Bronchial epithelial cell (primary cell): ENCODE results near the gene PGLYRP2. TPM values are rescaled to one million over a fixed set of nuclear protein-coding genes. Genes with fewer than 3 reads are reported as not detected.

Source experiments
- DNase-seq: peaks from one replicate; pipeline ENCODE4 v3.0.0-alpha.2; 2010; ENCODE audit warnings: low read depth
- FAIRE-seq: peaks from 2 replicates; lab custom pipeline; 2011; peaks lifted over from hg19 to GRCh38; lab: Jason Lieb, UNC
- H3K27me3 ChIP-seq: 2 replicates; pipeline ENCODE4 v1.5.1; 2011; ENCODE audit warnings: low read length; ENCODE audit not compliant: control insufficient read depth, insufficient read depth
- H3K36me3 ChIP-seq: 2 replicates; pipeline ENCODE4 v1.5.1; 2011; ENCODE audit warnings: low read length; ENCODE audit not compliant: control insufficient read depth, insufficient read depth
- H3K4me3 ChIP-seq: 2 replicates; pipeline ENCODE4 v1.5.1; 2011; ENCODE audit warnings: mild to moderate bottlenecking, low read depth, low read length, control low read depth
- total RNA-seq: library from RNA; depleted of rRNA; stranded (reverse); fragments of >200 nt; gene quantifications from 2 replicates; pipeline ENCODE4 v1.2.1, GENCODE V29; 2014
- TF ChIP-seq, protein P1 (sequence below): IDR thresholded peaks from 2 replicates; pipeline ENCODE4 v1.5.1; 2011; ENCODE audit warnings: mild to moderate bottlenecking, moderate library complexity, low read length, control low read depth, inconsistent platforms; ENCODE audit not compliant: insufficient read depth, severe bottlenecking

Gene PGLYRP2
- total RNA-seq, 1 donor from 2014 or later, result not detected

DNA sequence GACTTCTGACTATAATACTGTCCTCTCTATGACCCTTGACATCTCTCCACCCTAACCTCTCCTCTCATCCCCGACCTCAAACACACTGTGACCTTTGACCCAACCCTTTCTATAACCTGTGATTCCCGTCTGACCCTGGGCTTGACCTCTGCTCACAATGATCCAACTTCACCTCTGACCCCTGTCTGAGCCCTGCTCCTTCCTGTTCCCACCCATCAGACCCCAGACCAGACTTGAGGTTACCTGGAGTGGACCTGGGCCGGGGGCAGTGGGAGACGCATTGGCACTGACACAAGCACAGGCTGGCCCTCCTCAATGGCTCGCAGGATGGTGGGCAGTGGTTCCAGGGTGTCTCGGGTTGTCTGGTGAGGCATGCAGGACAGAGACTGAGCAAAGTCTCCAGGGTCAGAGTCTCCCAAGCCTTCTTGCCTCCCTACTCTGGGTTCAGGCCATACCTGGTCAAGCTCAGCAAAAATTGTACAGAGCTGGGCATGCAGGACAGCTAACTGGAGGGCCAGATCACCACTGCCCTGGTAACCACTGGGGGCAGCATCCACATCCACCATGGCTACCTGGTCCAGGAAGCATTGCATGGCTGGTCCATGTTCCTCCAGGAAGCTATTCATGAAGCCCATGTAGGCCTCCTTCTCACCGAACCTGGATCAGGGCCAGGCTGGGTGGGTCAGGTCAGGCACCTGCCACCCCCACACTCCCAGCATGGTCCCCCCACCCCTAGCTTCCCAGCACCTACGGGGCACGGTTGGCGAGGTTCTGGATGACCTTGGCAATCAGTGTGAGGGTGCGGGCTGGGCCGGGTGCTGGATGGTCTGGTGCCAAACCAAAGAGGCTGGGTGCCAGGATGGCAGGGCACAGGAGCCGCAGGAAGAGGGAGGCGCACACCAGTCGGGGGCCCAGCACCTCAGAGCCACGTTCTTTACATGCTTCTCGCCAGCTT, 25.1 kb downstream of the PGLYRP2 start:
- Histone ChIP-seq H3K36me3 (no peaks in the 10 kb centered on the region), H3K27me3 (peaks cover 17% of the 10 kb centered on the region), H3K4me3 (no peak overlapping the region)
- FAIRE-seq (no peak), DNase-seq (no peak)
- TF ChIP-seq, protein P1, sequence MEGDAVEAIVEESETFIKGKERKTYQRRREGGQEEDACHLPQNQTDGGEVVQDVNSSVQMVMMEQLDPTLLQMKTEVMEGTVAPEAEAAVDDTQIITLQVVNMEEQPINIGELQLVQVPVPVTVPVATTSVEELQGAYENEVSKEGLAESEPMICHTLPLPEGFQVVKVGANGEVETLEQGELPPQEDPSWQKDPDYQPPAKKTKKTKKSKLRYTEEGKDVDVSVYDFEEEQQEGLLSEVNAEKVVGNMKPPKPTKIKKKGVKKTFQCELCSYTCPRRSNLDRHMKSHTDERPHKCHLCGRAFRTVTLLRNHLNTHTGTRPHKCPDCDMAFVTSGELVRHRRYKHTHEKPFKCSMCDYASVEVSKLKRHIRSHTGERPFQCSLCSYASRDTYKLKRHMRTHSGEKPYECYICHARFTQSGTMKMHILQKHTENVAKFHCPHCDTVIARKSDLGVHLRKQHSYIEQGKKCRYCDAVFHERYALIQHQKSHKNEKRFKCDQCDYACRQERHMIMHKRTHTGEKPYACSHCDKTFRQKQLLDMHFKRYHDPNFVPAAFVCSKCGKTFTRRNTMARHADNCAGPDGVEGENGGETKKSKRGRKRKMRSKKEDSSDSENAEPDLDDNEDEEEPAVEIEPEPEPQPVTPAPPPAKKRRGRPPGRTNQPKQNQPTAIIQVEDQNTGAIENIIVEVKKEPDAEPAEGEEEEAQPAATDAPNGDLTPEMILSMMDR, result peak; percentile 23

DNA sequence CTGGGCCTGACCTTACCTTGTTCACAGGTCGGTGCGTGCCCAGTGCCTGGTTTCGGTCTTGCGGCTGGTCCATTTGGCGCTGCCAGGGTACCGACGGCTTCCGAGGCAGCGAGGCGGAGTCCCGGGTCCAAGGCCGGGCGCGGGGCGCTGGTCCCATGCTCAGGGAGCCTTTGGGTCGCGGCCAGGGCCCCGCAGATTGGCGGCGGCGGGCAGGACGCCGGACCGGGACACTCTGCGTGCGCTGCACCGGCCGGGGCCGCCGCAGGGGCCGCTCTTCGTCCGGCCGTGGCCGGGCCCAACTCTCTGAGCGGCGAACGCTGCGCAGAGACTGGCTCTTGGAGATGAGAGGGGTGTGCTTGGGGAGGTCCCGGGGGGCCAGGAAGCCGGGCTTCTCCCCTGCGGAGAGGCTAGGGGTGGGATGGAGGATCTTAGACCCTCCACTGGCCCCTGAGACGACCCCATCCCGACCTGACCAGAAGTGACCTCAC, 26.2 kb downstream of the PGLYRP2 start:
- no peak for FAIRE-seq

DNA sequence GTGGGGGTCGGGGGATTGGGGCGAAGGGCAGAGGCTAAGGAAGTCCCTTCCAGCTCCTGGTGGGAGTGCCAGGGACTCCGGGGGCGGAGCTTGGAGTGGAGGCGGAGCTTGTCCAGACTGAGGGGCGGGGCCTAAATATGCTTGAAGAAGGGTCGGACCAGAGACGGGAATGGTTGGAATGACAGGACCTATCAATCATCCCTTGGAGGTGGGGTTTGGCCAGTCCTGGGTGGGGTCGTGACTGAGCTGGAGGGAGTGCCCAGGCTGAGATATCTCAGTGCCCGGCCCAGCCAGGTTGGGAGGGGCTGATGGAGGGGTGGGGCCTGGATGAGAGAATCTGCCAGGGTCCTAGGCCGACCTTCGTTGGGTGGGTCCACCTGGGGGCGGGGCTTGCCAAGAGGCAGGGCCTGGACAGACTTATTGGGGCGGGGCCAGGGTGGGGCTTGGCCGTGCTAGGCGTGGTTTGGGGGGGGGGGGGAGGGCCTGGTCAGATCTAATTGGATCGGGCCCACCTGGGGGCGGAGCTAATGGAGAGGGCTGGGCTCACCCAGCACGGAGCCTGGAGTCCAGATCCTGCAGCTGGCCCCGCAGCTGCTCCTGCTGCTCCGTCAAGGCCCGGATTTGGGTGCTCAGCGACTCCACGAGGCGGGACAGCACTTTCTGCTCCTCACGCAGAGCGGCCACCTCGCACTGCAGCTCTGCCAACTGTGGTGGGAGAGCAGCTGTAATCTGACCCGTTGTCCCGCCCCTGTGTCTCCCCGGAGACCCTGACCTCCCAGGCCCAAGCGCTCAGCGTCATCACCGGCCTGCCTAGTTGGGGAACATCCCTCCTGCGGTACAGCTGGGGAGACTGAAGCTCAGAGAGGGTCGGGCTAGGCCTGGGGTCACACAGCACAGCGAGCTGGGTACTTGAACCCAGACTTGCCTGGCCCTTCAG, 26.9 kb downstream of the PGLYRP2 start:
- TF ChIP-seq, protein P1, result no peak
- H3K36me3 ChIP-seq, result no peaks in the 10 kb centered on the region
- peak; percentile 65 for DNase-seq
- peak overlapping the region; percentile 30 for H3K4me3 ChIP-seq
- H3K27me3 ChIP-seq, result peaks cover 9% of the 10 kb centered on the region
- FAIRE-seq, result no peak

More for the DNA sequence above, 26.2 kb downstream of the PGLYRP2 start:
- Histone ChIP-seq H3K4me3 (peak overlapping the region; percentile 30), H3K36me3 (no peaks in the 10 kb centered on the region), H3K27me3 (peaks cover 14% of the 10 kb centered on the region)
- DNase-seq, result no peak
- TF ChIP-seq, protein P1, result peak; percentile 40

DNA sequence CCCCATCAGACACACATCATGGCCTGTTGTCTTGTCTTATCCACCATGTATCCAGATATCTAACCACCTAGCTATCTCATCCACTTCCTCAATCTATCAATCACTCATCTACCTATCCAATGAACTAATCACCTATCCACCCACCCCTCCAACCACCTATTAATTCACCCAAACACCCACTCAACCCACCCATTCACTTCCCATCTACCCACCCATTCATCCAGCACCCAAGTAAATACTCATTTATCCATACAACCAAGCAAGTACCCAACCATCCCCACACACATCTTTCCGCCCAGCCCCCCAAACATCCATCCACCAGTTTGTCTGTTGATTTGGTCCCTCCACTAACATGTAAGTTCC, 28.8 kb downstream of the PGLYRP2 start:
- DNase-seq (no peak), FAIRE-seq (no peak)
- TF ChIP-seq, protein P1, result no peak
- Histone ChIP-seq H3K36me3 (no peaks in the 10 kb centered on the region), H3K4me3 (no peak overlapping the region), H3K27me3 (peaks cover 3% of the 10 kb centered on the region)

DNA sequence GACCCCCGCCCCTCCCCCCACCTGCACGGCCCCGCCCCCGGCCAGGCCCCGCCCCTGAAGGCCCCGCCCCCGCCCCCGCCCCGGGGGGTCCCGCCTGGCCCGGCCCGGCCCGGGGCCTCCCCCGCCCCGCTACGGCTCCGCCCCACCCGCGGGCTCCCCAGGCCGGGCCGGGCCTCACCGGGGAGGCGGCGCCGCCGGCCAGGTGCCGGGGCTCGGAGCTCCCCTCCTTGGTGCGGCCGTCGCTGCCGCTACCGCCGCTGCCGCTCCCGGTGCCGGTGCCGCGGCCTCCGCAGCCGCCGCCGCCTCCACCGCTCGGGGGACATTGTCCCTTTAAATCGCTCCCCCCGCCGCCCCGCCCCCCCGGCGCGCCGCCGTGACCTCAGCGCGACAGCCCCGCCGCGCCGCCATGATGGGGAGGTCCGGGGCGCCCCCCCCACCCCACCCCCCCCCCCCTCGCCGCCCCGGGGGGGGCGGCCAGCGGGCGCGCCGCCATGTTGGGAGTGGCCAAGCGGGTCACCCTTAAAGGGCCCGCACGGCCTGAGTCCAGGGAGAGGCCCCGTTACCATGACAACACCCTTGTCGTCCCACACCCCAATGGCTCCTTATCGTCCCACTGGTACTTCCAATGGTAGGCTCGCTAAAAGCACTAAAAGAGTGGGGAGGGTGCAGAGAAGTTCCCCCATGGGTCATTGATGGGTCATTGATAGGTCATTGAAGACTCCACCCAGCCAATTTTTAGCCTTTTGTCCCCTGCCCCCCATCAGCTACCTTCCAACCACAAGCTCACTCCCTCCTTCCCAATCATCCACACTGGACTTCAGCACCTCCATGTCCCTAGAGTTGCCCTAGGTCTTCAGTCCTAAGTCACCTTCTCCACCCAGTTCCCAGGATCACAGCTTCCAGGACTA, 29.4 kb downstream of the PGLYRP2 start, which contains the start of gene WIZ:
WIZ (minus strand) TSS at position 337 of the 908 bp plus-strand sequence. CDS start 1,649 bp downstream, outside the sequence.
- peaks cover 2% of the 10 kb centered on the region for H3K27me3 ChIP-seq
- DNase-seq, result no peak
- FAIRE-seq, result no peak

More for the DNA sequence above, 29.4 kb downstream of the PGLYRP2 start, which contains the start of gene WIZ:
- TF ChIP-seq, protein P1, result no peak
- Histone ChIP-seq H3K36me3 (no peaks in the 10 kb centered on the region), H3K4me3 (peak within 1 kb of the TSS; percentile 43)
